ENCODE measurements around the gene MYO1B. TPM values are rescaled to one million over a fixed set of nuclear protein-coding genes. Genes with fewer than 3 reads are reported as not detected.

The MYO1B gene
- polyA plus RNA-seq, 1 donor (not counting 4 experiments of a cell fraction or from before 2014, with no cell fraction given) = 277 TPM

DNA sequence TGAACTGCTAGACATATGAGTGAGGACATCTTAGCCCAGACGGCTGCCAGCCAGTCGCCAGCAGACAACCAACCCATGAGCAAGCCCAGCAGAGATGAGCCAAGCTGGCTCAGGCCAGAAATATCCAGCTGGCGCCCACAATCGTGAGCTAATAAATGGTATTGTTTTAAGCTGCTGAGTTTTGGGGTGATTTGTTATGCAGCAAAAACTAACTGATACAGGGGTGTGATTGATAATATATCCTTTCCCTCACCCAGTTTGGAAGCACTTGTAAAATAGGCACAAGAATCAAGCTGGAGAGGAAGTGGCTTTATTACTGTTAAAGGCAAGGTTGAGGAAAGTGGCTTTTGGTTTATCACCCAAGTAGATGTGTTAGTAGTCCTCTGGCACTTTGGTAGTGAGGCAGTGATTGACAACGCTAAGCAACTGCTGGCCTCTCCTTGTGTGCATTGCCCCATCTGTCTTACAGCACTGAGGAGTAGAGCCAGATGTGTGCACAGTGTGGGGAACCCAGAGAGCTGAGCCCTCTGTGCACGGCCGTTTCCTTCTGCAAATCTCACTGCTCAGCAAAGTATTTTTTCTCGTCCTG is 110.1 kb downstream of the MYO1B start:
- H3K36me3 ChIP-seq (ENCODE audit: control insufficient read depth in 2 of 2, extremely low read depth in 1 of 2, insufficient read depth in 2 of 2, low read length in 2 of 2) = peaks cover 15 to 41% of the 10 kb centered on the region in 2 experiments
- no peaks in the 10 kb centered on the region for H3K9me1 ChIP-seq (ENCODE audit: control insufficient read depth, extremely low read depth, insufficient read depth, low read length)
- no peak overlapping the region for H2AFZ ChIP-seq (ENCODE audit: control insufficient read depth, low read length)
- H3K9ac ChIP-seq (ENCODE audit: control insufficient read depth, extremely low read depth, insufficient read depth, low read length) = no peak overlapping the region
- peaks cover 6% of the 10 kb centered on the region for H4K20me1 ChIP-seq (ENCODE audit: control insufficient read depth, extremely low read depth, insufficient read depth, low read length)
- dilution Hi-C loops (cut with MboI; ENCODE audit: extremely low pct_ligation_motif_present, low sequenced_read_pairs) = no loop called here
- H3K4me1 ChIP-seq (ENCODE audit: control insufficient read depth, extremely low read depth, insufficient read depth, low read length) = peaks cover 24% of the 10 kb centered on the region
- H3K27me3 ChIP-seq (ENCODE audit: control insufficient read depth, extremely low read depth, insufficient read depth, low read length) = no peaks in the 10 kb centered on the region
- TF ChIP-seq EZH2 (IDR thresholded peaks at IDR 0.05; ENCODE audit: low read length) = no peak
- TF ChIP-seq, protein P1, sequence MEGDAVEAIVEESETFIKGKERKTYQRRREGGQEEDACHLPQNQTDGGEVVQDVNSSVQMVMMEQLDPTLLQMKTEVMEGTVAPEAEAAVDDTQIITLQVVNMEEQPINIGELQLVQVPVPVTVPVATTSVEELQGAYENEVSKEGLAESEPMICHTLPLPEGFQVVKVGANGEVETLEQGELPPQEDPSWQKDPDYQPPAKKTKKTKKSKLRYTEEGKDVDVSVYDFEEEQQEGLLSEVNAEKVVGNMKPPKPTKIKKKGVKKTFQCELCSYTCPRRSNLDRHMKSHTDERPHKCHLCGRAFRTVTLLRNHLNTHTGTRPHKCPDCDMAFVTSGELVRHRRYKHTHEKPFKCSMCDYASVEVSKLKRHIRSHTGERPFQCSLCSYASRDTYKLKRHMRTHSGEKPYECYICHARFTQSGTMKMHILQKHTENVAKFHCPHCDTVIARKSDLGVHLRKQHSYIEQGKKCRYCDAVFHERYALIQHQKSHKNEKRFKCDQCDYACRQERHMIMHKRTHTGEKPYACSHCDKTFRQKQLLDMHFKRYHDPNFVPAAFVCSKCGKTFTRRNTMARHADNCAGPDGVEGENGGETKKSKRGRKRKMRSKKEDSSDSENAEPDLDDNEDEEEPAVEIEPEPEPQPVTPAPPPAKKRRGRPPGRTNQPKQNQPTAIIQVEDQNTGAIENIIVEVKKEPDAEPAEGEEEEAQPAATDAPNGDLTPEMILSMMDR (optimal IDR thresholded peaks at IDR 0.05 in 1 of 3, IDR thresholded peaks at IDR 0.05 in 1 of 3, conservative IDR thresholded peaks at IDR 0.05 in 1 of 3; ENCODE audit: extremely low read depth in 1 of 3, insufficient read depth in 2 of 3, low read length in 3 of 3) = no peak
- no peak overlapping the region for H3K4me3 ChIP-seq (ENCODE audit: control insufficient read depth in 2 of 3, extremely low read depth in 1 of 3, insufficient read depth in 2 of 3, low read depth in 1 of 3, low read length in 3 of 3)
- H3K9me3 ChIP-seq (ENCODE audit: control insufficient read depth, low read depth, low read length) = no peaks in the 10 kb centered on the region
- no peak for DNase-seq (ENCODE audit: low read depth, low spot score)
- H3K4me2 ChIP-seq (ENCODE audit: control insufficient read depth, extremely low read depth, insufficient read depth, low read depth, low read length) = no peak overlapping the region
- peaks cover 53% of the 10 kb centered on the region for H3K79me2 ChIP-seq (ENCODE audit: control insufficient read depth, insufficient read depth, low read length)
- H3K27ac ChIP-seq (ENCODE audit: control insufficient read depth, insufficient read depth, low read length) = no peak overlapping the region
- no peak for FAIRE-seq

DNA sequence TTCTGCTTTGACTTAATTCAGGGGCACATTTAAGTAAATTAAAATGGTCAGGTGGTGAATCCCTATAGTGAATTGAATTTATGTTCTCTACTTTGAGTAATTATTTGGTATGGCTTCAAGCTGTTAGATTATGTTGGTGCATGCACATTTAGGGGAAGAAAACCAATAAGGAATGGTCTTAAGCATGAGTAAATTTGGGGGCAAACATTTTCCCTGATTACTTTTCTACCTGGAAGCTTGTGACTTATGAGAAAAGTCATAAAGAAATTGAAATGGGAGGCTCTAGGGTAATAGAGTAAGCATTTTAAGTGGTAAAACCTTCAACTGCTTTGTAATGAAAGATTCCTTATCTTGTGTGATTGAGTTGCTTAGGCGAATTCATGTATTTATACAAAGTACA is 112.5 kb downstream of the MYO1B start:
- Histone ChIP-seq H3K9me1 (ENCODE audit: control insufficient read depth, extremely low read depth, insufficient read depth, low read length) (no peaks in the 10 kb centered on the region), H3K4me3 (ENCODE audit: control insufficient read depth in 2 of 3, extremely low read depth in 1 of 3, insufficient read depth in 2 of 3, low read depth in 1 of 3, low read length in 3 of 3) (no peak overlapping the region), H3K36me3 (ENCODE audit: control insufficient read depth in 2 of 2, extremely low read depth in 1 of 2, insufficient read depth in 2 of 2, low read length in 2 of 2) (peaks cover 20 to 50% of the 10 kb centered on the region in 2 experiments), H3K79me2 (ENCODE audit: control insufficient read depth, insufficient read depth, low read length) (peaks cover 51% of the 10 kb centered on the region), H3K4me2 (ENCODE audit: control insufficient read depth, extremely low read depth, insufficient read depth, low read depth, low read length) (no peak overlapping the region), H4K20me1 (ENCODE audit: control insufficient read depth, extremely low read depth, insufficient read depth, low read length) (peaks cover 6% of the 10 kb centered on the region), H3K27me3 (ENCODE audit: control insufficient read depth, extremely low read depth, insufficient read depth, low read length) (no peaks in the 10 kb centered on the region), H3K4me1 (ENCODE audit: control insufficient read depth, extremely low read depth, insufficient read depth, low read length) (peaks cover 3% of the 10 kb centered on the region), H2AFZ (ENCODE audit: control insufficient read depth, low read length) (no peak overlapping the region), H3K9ac (ENCODE audit: control insufficient read depth, extremely low read depth, insufficient read depth, low read length) (no peak overlapping the region), H3K27ac (ENCODE audit: control insufficient read depth, insufficient read depth, low read length) (no peak overlapping the region), H3K9me3 (ENCODE audit: control insufficient read depth, low read depth, low read length) (no peaks in the 10 kb centered on the region)
- dilution Hi-C loops (cut with MboI; ENCODE audit: extremely low pct_ligation_motif_present, low sequenced_read_pairs) = no loop called here
- FAIRE-seq (peak; percentile 63), DNase-seq (ENCODE audit: low read depth, low spot score) (no peak)
- no peak for TF ChIP-seq EZH2 (IDR thresholded peaks at IDR 0.05; ENCODE audit: low read length)
- TF ChIP-seq, protein P1 (optimal IDR thresholded peaks at IDR 0.05 in 1 of 3, IDR thresholded peaks at IDR 0.05 in 1 of 3, conservative IDR thresholded peaks at IDR 0.05 in 1 of 3; ENCODE audit: extremely low read depth in 1 of 3, insufficient read depth in 2 of 3, low read length in 3 of 3) = no peak
